PC-9 (cell line): ENCODE measurements around the gene ATP10A. TPM values are rescaled to one million over a fixed set of nuclear protein-coding genes. Genes with fewer than 3 reads are reported as not detected.

Experiments
- BruUV-seq: library from RNA; stranded (reverse); fragments of 400-500 nt; replicated peaks from 2 replicates; lab custom pipeline; 2021; lab: Mats Ljungman, UMichigan
- CTCF ChIA-PET: fragments of 300-600 bp; sonication (Branson Sonifier 250); formaldehyde crosslinking; loops from one replicate; lab custom pipeline; 2022; ENCODE audit warnings: antibody characterized with exemption; lab: Charles Lee
- POLR2A ChIA-PET: fragments of 300-600 bp; sonication (Branson Sonifier 250); formaldehyde crosslinking; loops from one replicate; lab custom pipeline; 2022; ENCODE audit warnings: antibody characterized with exemption; ENCODE audit not compliant: unreplicated experiment; lab: Charles Lee
- DNase-seq, 2 experiments: peaks; one replicate each; pipeline versions ENCODE4 v3.0.0 to v3.0.0-alpha.2; 2015 to 2022; ENCODE audit warnings: mixed read lengths in 1 of 2
- H2AFZ ChIP-seq: fragments of 200-600 bp; sonication (generic); 2 replicates; pipeline ENCODE4 v1.8.1; 2017; ENCODE audit warnings: antibody characterized with exemption
- H3F3A ChIP-seq: fragments of 200-600 bp; sonication (generic); 2 replicates; pipeline ENCODE4 v1.8.1; 2017; ENCODE audit warnings: antibody characterized with exemption, mild to moderate bottlenecking, low read depth; ENCODE audit not compliant: insufficient read depth
- H3K27ac ChIP-seq: fragments of 200-600 bp; sonication (generic); 2 replicates; pipeline ENCODE4 v1.6.1; 2016; ENCODE audit warnings: mixed run types
- H3K27me3 ChIP-seq: fragments of 200-600 bp; sonication (generic); 2 replicates; pipeline ENCODE4 v1.6.1; 2016; ENCODE audit warnings: low read depth, mixed run types; ENCODE audit not compliant: insufficient read depth
- H3K36me3 ChIP-seq: fragments of 200-600 bp; sonication (generic); 2 replicates; pipeline ENCODE4 v1.6.1; 2016; ENCODE audit warnings: low read depth, mixed run types
- H3K4me1 ChIP-seq: fragments of 200-600 bp; sonication (generic); replicated peaks from 2 replicates; pipeline ENCODE4 v1.6.1; 2016; ENCODE audit warnings: mixed run types; ENCODE audit not compliant: insufficient read depth
- H3K4me2 ChIP-seq: fragments of 200-600 bp; sonication (generic); 2 replicates; pipeline ENCODE4 v1.6.1; 2017; ENCODE audit warnings: mixed run types
- H3K4me3 ChIP-seq: fragments of 200-600 bp; sonication (generic); 2 replicates; pipeline ENCODE4 v1.6.1; 2016; ENCODE audit warnings: mixed run types
- H3K79me2 ChIP-seq: fragments of 200-600 bp; sonication (generic); 2 replicates; pipeline ENCODE4 v1.6.1; 2017; ENCODE audit warnings: low read depth, mixed run types
- H3K9me2 ChIP-seq: fragments of 200-600 bp; sonication (generic); 2 replicates; pipeline ENCODE4 v1.8.1; 2017; ENCODE audit warnings: mild to moderate bottlenecking; ENCODE audit not compliant: insufficient read depth
- H3K9me3 ChIP-seq: fragments of 200-600 bp; sonication (generic); 2 replicates; pipeline ENCODE4 v1.8.1; 2016; ENCODE audit warnings: low read depth; ENCODE audit not compliant: insufficient read depth
- H4K20me1 ChIP-seq: fragments of 200-600 bp; sonication (generic); 2 replicates; pipeline ENCODE4 v1.8.1; 2017; ENCODE audit not compliant: insufficient read depth
- CTCF ChIP-seq: fragments of 200-600 bp; sonication (generic); conservative IDR thresholded peaks from 2 replicates; pipeline ENCODE4 v1.6.1; 2017; ENCODE audit warnings: mixed run types, antibody characterized with exemption, mild to moderate bottlenecking, moderate library complexity
- EZH2 ChIP-seq: fragments of 200-600 bp; sonication (generic); IDR thresholded peaks from 2 replicates; pipeline ENCODE4 v1.8.0; 2017; ENCODE audit warnings: antibody characterized with exemption, low read depth
- intact Hi-C: fragments of 100-400 bp; cut with micrococcal nuclease; formaldehyde crosslinking; loops from one replicate; pipeline ENCODE4 v1.10.0; 2022; ENCODE audit not compliant: unreplicated experiment
- total RNA-seq: library from RNA; stranded (reverse); gene quantifications from 2 replicates; pipeline ENCODE4 v1.2.3, GENCODE V29; 2021

ATP10A gene
- total RNA-seq, 1 experiment from 2014 or later, result not detected

GRCh38 chr15:25661898-25662297 is 201.2 kb downstream of the ATP10A start:
- CTCF ChIA-PET, result no interaction called here
- H3K27me3 ChIP-seq, result peaks cover 44% of the 10 kb centered on the region
- BruUV-seq, result no TSS peak
- H3K27ac ChIP-seq, result no peak overlapping the region
- no peaks in the 10 kb centered on the region for H3K4me1 ChIP-seq
- intact Hi-C loops, result no loop called here
- POLR2A ChIA-PET, result no interaction called here
- H3F3A ChIP-seq, result no peaks in the 10 kb centered on the region
- H3K36me3 ChIP-seq, result no peaks in the 10 kb centered on the region
- no peak overlapping the region for H2AFZ ChIP-seq
- H4K20me1 ChIP-seq, result no peaks in the 10 kb centered on the region
- TF ChIP-seq EZH2 (no peak), CTCF (no peak)
- no peak for DNase-seq
- no peak overlapping the region for H3K4me2 ChIP-seq
- H3K9me2 ChIP-seq, result no peaks in the 10 kb centered on the region
- H3K4me3 ChIP-seq, result no peak overlapping the region
- H3K79me2 ChIP-seq, result no peaks in the 10 kb centered on the region
- no peaks in the 10 kb centered on the region for H3K9me3 ChIP-seq

- no peak overlapping the region for H3K4me3 ChIP-seq
- TF ChIP-seq EZH2 (no peak), CTCF (no peak)
- BruUV-seq, result no TSS peak
- CTCF ChIA-PET, result no interaction called here
- H4K20me1 ChIP-seq, result no peaks in the 10 kb centered on the region
- H2AFZ ChIP-seq, result no peak overlapping the region
- no peaks in the 10 kb centered on the region for H3K79me2 ChIP-seq
- H3K27ac ChIP-seq, result no peak overlapping the region
- H3K27me3 ChIP-seq, result peaks cover 35% of the 10 kb centered on the region; the same call in 1 of the 2 replicates
- DNase-seq, result no peak
- no peaks in the 10 kb centered on the region for H3F3A ChIP-seq
- H3K4me2 ChIP-seq, result no peak overlapping the region
- H3K36me3 ChIP-seq, result no peaks in the 10 kb centered on the region
- intact Hi-C loops, result no loop called here
- no peaks in the 10 kb centered on the region for H3K9me3 ChIP-seq
- H3K9me2 ChIP-seq, result no peaks in the 10 kb centered on the region
- H3K4me1 ChIP-seq, result no peaks in the 10 kb centered on the region
- POLR2A ChIA-PET, result no interaction called here
These were observed 203.9 kb downstream of the ATP10A start for GRCh38 chr15:25659251-25659650.

- BruUV-seq, result no TSS peak
- no peak for DNase-seq
- no peaks in the 10 kb centered on the region for H3K9me3 ChIP-seq
- ChIA-PET CTCF (no interaction called here), POLR2A (no interaction called here)
- H3F3A ChIP-seq, result no peaks in the 10 kb centered on the region
- no peaks in the 10 kb centered on the region for H3K79me2 ChIP-seq
- H3K9me2 ChIP-seq, result no peaks in the 10 kb centered on the region
- intact Hi-C loops, result no loop called here
- H3K27ac ChIP-seq, result no peak overlapping the region
- H3K27me3 ChIP-seq, result peaks cover 33% of the 10 kb centered on the region; the same call in 1 of the 2 replicates
- no peak overlapping the region for H3K4me3 ChIP-seq
- H3K4me2 ChIP-seq, result no peak overlapping the region
- no peaks in the 10 kb centered on the region for H3K36me3 ChIP-seq
- H4K20me1 ChIP-seq, result no peaks in the 10 kb centered on the region
- H2AFZ ChIP-seq, result no peak overlapping the region
- TF ChIP-seq CTCF (no peak), EZH2 (no peak)
- H3K4me1 ChIP-seq, result no peaks in the 10 kb centered on the region
These were observed 204.6 kb downstream of the ATP10A start for GRCh38 chr15:25658560-25658959.
